Measurements from ENCODE around the gene NFIA.

The NFIA gene

DNA sequence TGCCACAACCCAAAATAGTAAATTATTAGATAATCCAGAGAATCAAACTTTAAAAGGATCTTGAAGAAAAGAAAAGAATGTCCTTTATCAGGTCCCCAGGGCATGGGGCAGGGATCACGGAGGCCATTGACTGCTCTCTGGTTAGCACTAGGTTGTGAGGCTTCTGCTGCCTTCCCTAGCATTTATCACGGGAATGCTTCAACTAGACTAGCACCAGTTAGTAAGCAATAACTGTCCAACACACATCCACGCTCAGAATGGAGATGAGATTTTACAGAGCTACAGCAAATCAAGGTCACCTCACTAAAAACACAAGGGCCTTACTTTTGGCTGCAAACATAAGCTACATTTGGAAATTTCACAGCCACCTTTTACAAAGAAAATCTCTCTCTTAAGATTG is 304.0 kb downstream of the NFIA start:
- Histone ChIP-seq H3K4me3 (no peak overlapping the region), H3K27ac (no peak overlapping the region)
- no peak for DNase-seq (ENCODE audit: low spot score)
- TF ChIP-seq, protein P1, sequence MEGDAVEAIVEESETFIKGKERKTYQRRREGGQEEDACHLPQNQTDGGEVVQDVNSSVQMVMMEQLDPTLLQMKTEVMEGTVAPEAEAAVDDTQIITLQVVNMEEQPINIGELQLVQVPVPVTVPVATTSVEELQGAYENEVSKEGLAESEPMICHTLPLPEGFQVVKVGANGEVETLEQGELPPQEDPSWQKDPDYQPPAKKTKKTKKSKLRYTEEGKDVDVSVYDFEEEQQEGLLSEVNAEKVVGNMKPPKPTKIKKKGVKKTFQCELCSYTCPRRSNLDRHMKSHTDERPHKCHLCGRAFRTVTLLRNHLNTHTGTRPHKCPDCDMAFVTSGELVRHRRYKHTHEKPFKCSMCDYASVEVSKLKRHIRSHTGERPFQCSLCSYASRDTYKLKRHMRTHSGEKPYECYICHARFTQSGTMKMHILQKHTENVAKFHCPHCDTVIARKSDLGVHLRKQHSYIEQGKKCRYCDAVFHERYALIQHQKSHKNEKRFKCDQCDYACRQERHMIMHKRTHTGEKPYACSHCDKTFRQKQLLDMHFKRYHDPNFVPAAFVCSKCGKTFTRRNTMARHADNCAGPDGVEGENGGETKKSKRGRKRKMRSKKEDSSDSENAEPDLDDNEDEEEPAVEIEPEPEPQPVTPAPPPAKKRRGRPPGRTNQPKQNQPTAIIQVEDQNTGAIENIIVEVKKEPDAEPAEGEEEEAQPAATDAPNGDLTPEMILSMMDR (IDR thresholded peaks at IDR 0.05), result no peak

DNA sequence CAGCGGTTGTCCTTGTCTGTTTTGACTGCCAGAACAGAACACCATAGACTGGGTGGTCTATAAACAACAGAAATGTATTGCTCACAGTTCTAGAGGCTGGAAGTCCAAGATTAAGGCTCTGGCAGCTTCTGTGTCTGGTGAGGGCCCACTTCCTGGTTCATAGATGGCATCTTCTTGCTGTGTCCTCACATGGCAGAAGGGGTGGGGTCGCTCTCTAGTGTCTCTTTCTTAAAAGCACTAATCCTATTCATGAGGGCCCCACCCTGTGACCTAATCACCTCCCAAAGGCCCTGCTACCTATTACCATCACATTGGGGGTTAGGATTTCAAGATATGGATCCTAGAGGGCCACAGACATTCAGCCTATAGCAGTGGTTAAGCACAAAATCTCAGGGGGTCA is 304.4 kb downstream of the NFIA start:
- no peak for DNase-seq (ENCODE audit: low spot score)
- TF ChIP-seq, protein P1 (IDR thresholded peaks at IDR 0.05), result no peak
- Histone ChIP-seq H3K4me3 (no peak overlapping the region), H3K27ac (no peak overlapping the region)

DNA sequence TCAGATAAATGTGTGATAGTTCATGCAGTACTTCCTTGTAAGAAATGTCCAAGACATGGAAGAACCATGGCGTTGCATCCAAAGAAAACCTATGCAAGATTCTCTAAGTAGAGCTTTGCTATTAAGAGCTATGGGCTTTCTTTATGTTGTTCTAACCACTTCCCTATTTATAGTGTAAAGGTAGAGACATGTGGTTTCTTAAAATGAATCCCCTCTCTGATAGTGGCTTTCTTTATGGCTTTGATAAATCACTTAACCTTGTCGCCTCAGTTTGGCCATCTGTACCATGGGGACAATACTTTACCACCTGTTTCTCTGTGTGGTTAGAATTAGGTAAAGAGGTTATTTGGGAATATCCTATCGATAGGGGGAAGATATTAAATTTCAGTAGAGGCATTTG is 305.5 kb downstream of the NFIA start:
- Histone ChIP-seq H3K27ac (no peak overlapping the region), H3K4me3 (no peak overlapping the region)
- DNase-seq (ENCODE audit: low spot score), result no peak
- TF ChIP-seq, protein P1 (IDR thresholded peaks at IDR 0.05), result no peak

DNA sequence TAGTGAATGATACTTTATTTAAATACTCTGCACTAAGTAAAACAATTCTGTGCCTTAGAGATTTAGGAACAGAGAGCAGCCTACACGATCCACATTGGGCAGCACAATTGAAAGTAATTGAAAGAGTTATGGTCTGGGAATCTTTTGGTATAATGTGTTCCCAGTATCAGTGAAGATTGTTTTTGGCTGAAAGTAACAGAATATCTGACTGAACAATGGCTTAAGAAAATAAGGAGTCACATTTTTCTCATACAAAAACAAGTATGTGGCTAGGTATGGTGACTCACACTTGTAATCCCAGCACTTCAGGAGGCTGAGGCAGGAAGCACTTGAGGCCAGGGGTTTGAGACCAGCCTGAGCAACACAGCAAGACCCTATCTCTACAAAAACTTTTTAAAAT is 306.2 kb downstream of the NFIA start:
- TF ChIP-seq, protein P1 (IDR thresholded peaks at IDR 0.05), result no peak

DNA sequence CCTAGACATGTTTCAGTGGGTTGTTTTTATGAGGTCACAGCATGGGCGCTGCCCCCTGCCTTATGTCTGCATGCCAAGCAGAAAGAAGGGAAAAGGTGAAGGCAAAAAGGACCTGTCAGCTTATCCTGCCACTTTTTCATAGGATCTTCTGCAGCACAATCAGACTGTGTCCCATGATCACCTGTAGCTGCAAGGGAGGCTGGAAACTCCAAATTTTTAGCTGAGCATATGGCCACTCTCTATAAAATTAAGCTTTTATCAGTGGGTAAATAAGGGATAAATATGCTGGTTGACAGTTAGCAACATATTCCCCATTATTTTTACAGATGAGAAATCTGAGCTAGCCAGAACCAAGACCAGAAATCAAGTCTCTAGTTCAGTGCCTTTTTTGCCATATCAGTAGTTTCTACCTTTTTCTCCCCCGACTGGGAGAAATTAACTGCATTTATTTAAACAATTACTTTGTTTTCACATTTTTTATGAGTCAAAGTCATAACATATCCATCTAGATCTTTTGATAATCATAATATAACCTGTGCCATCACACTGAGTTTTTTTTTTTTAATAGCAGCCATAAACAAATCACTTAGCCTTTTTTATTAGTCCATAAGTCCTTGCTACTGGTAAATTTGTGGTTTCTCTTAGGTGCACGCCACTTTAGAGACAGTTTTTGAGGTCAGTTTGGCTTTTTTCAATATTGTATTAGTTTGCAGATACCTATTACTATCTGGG is 307.0 kb downstream of the NFIA start:
- TF ChIP-seq, protein P1 (IDR thresholded peaks at IDR 0.05), result no peak
- DNase-seq (ENCODE audit: low spot score), result no peak
- Histone ChIP-seq H3K4me3 (no peak overlapping the region), H3K27ac (no peak overlapping the region)

More for the DNA sequence above, 306.2 kb downstream of the NFIA start:
- no peak for DNase-seq (ENCODE audit: low spot score)
- H3K4me3 ChIP-seq, result no peak overlapping the region
- H3K27ac ChIP-seq, result no peak overlapping the region

DNA sequence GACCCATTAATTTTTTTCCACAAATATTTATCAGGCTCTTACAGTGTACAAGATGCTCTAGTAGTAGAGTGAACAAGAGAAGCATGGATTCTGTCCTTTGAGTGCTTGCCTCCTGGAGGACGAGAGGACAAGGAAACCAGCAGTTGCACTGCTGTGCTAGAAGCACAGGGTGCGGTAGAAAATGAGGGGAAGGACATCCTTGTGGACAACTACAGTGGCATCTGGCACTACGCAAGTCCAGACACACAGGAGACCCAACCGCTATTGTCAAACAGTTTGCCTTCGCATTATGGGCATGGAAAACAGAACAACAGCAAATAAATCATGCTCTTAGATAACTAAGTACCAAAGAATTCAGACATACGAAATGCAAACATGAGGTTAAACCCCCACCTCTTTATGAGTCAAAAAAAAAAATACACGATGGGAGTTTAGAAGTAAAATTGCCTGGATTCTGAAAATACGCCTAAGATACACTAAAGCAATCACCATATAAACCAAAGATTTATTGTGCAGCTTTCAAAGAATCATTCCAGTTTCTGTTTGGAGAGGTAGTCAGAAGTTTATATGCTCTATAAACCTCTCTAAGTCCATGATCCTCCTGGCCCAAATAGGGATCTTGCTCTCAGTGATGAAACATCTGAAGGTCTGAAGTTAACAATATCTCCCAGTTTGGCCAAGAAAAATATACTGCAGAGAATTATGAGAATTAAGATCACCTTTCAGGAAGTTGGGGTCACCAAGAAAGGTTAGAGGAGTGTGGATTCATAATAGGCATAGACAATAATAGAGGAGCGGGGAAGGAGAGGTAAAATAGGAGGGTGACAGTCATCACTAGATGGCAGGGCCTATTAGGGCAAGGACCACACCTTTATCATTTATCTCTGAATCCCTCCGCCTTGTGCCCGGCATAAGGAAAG is 307.8 kb downstream of the NFIA start:
- no peak for DNase-seq (ENCODE audit: low spot score)
- H3K4me3 ChIP-seq, result no peak overlapping the region
- H3K27ac ChIP-seq, result no peak overlapping the region
- TF ChIP-seq, protein P1 (IDR thresholded peaks at IDR 0.05), result no peak

Measured in coronary artery (tissue), 2 donors.